GM21390 (cell line): ENCODE measurements around the gene NTF3.
"Not testable (repeated sequence)": the region's sequence is repeated elsewhere in the genome, so short reads cannot be mapped to it uniquely, and the experiment has no call there.

Experiments used
- ATAC-seq: cut with Tn5 transposase; IDR thresholded peaks from one replicate; pipeline ENCODE4 v1.9.1; 2021; ENCODE audit not compliant: unreplicated experiment

Gene NTF3

GRCh38 chr12:5524769-5525436 lies 93.0 kb downstream of the NTF3 start:
- ATAC-seq = no peak

- ATAC-seq = no peak
These were observed 94.0 kb downstream of the NTF3 start for GRCh38 chr12:5525783-5526367.

GRCh38 chr12:5533368-5533767 lies 101.5 kb downstream of the NTF3 start:
- no peak for ATAC-seq

- no peak for ATAC-seq
These were observed 102.7 kb downstream of the NTF3 start for GRCh38 chr12:5534426-5535199.

GRCh38 chr12:5535541-5535940 lies 103.6 kb downstream of the NTF3 start:
- no peak for ATAC-seq

- ATAC-seq = not testable (repeated sequence)
These were observed 105.2 kb downstream of the NTF3 start for GRCh38 chr12:5537026-5537615.

- no peak for ATAC-seq
These were observed 105.9 kb downstream of the NTF3 start for GRCh38 chr12:5537771-5538170.
